A673 (cell line): Measurements from ENCODE around the gene CHTOP. TPM values are rescaled to one million over a fixed set of nuclear protein-coding genes. Genes with fewer than 3 reads are reported as not detected.

ENCODE experiments used
- BruUV-seq: library from RNA; stranded (reverse); fragments of 400-500 nt; replicated peaks from 2 replicates; lab custom pipeline; 2021; lab: Mats Ljungman, UMichigan
- CTCF ChIA-PET: fragments of 300-600 bp; sonication (Branson Sonifier 250); formaldehyde crosslinking; loops from one replicate; lab custom pipeline; 2022; ENCODE audit warnings: antibody characterized with exemption; lab: Charles Lee
- POLR2A ChIA-PET: fragments of 300-600 bp; sonication (Branson Sonifier 250); formaldehyde crosslinking; loops from one replicate; lab custom pipeline; 2022; ENCODE audit warnings: antibody characterized with exemption; ENCODE audit not compliant: low non-redundant PET; lab: Charles Lee
- DNase-seq: peaks from one replicate; pipeline ENCODE4 v3.0.0-alpha.2; 2015; ENCODE audit warnings: low spot score
- H3K27ac ChIP-seq: fragments of 200-600 bp; sonication (generic); 2 replicates; pipeline ENCODE4 v1.5.1; 2016; ENCODE audit warnings: mixed run types, low read depth, mild to moderate bottlenecking, mixed read lengths, antibody characterized with exemption, low read length; ENCODE audit not compliant: poor library complexity, severe bottlenecking
- H3K27me3 ChIP-seq: fragments of 200-600 bp; sonication (generic); replicated peaks from 2 replicates; pipeline ENCODE4 v1.6.1; 2017; ENCODE audit warnings: mixed run types, low read depth, mild to moderate bottlenecking, mixed read lengths, antibody characterized with exemption, low read length; ENCODE audit not compliant: insufficient read depth, poor library complexity
- H3K36me3 ChIP-seq: fragments of 200-600 bp; sonication (generic); 2 replicates; pipeline ENCODE4 v1.6.1; 2016; ENCODE audit warnings: mixed run types, mild to moderate bottlenecking, mixed read lengths, antibody characterized with exemption, low read length; ENCODE audit not compliant: insufficient read depth, poor library complexity, severe bottlenecking
- H3K4me1 ChIP-seq: fragments of 200-600 bp; sonication (generic); 2 replicates; pipeline ENCODE4 v1.6.1; 2017; ENCODE audit warnings: mixed run types, mild to moderate bottlenecking, mixed read lengths, antibody characterized with exemption, low read length; ENCODE audit not compliant: insufficient read depth, poor library complexity, severe bottlenecking
- H3K4me3 ChIP-seq: fragments of 200-600 bp; sonication (generic); 2 replicates; pipeline ENCODE4 v1.5.1; 2016; ENCODE audit warnings: low read depth, mixed run types, mild to moderate bottlenecking, mixed read lengths, low read length; ENCODE audit not compliant: poor library complexity, severe bottlenecking
- H3K9me3 ChIP-seq: fragments of 200-600 bp; sonication (generic); 2 replicates; pipeline ENCODE4 v1.6.1; 2016; ENCODE audit warnings: mixed run types, low read depth, mild to moderate bottlenecking, mixed read lengths, antibody characterized with exemption, low read length; ENCODE audit not compliant: poor library complexity, severe bottlenecking
- EZH2 ChIP-seq: fragments of 200-600 bp; sonication (generic); IDR thresholded peaks from 2 replicates; pipeline ENCODE4 v1.6.1; 2017; ENCODE audit warnings: borderline replicate concordance, low read depth, mild to moderate bottlenecking, mixed read lengths, antibody characterized with exemption, low read length; ENCODE audit not compliant: poor library complexity, severe bottlenecking
- intact Hi-C: fragments of 100-400 bp; cut with micrococcal nuclease; formaldehyde crosslinking; loops from one replicate; pipeline ENCODE4 v1.10.0; 2022; ENCODE audit not compliant: unreplicated experiment
- total RNA-seq: library from RNA; stranded (reverse); gene quantifications from 2 replicates; pipeline ENCODE4 v1.2.3, GENCODE V29; 2021
- TF ChIP-seq, protein P1 (sequence below): fragments of 300-800, 200-600 bp; sonication (generic); conservative IDR thresholded peaks from 2 replicates; pipeline ENCODE4 v1.5.1; 2017; ENCODE audit warnings: low read depth, mild to moderate bottlenecking, antibody characterized with exemption, low read length, moderate library complexity, mixed read lengths

The CHTOP gene
- total RNA-seq, 1 experiment from 2014 or later: 101 TPM

DNA sequence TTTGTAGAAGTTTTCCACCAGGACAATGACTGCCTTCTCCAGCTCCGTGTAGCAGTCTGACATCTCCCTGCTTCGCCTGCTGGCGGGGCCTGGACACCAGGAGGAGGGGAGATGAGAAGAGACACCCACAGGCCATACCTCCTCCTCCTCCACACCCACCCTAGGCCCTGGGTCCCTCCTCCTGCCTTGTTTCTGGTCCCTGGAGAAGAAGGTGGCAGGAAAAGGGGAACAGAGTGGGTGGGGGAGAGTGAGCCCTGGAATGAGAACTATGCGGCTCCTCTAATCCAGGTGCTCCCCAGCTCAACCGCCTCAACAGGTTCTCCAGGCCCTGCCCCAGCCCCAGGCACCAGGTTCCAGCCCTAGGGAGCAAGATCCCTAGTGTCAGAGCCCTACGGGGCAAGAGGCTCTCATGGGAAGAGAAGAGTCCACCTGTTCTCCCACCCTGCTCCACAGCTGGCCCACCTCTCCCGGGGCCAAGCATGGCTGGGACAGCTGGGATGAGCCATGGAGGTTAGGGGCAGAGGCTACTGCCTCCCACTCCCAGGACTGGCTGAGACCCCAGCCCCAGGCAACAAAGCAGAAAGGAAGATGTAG is 25.7 kb upstream of the CHTOP start:
- TF ChIP-seq, protein P1, sequence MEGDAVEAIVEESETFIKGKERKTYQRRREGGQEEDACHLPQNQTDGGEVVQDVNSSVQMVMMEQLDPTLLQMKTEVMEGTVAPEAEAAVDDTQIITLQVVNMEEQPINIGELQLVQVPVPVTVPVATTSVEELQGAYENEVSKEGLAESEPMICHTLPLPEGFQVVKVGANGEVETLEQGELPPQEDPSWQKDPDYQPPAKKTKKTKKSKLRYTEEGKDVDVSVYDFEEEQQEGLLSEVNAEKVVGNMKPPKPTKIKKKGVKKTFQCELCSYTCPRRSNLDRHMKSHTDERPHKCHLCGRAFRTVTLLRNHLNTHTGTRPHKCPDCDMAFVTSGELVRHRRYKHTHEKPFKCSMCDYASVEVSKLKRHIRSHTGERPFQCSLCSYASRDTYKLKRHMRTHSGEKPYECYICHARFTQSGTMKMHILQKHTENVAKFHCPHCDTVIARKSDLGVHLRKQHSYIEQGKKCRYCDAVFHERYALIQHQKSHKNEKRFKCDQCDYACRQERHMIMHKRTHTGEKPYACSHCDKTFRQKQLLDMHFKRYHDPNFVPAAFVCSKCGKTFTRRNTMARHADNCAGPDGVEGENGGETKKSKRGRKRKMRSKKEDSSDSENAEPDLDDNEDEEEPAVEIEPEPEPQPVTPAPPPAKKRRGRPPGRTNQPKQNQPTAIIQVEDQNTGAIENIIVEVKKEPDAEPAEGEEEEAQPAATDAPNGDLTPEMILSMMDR: no peak
- TF ChIP-seq EZH2: no peak
- no peaks in the 10 kb centered on the region for H3K27me3 ChIP-seq
- DNase-seq: no peak
- intact Hi-C loops: no loop called here
- no peak overlapping the region for H3K4me3 ChIP-seq
- no peaks in the 10 kb centered on the region for H3K4me1 ChIP-seq
- H3K27ac ChIP-seq: no peak overlapping the region
- H3K9me3 ChIP-seq: no peaks in the 10 kb centered on the region
- ChIA-PET CTCF (no interaction called here), POLR2A (no interaction called here)
- BruUV-seq: no TSS peak
- no peaks in the 10 kb centered on the region for H3K36me3 ChIP-seq

DNA sequence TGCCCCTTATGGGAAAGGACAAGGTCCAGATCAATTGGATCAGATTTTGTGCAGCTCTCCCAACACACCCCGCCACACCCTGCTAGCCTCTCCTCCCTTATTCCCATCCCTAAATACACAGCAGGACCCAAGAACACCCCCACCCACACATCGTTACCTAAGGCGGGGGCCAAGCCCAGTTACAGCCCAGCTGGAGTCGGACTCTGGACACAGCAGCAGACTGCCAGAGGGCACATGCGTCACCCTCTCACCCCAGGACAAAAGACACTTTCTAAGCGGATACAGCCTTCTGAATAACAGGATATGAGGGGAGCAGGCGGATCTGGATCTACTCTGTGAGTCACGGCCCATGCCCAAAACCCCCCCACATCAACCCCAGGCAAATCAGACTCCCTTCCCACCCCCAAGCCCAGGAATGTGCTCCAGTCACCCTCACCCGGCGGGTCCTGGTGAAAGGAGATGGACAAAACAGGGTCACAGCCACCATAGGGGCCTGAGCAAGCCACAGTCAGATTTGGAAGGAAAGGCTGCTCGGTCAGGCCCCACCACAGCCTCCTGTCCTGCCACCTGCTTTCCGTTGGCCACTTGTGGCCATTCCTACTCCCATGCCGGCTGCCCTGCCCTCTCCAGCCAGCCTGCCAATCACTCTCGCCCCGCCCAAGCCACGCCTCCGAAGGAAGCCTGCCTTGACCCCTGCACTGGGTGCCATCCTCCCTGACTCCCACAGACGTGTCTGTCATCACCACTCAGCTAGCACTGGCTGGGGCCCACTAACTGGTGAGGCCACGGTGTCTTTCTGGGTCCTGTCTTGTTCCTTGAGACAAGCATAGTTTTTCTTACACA is 24.9 kb upstream of the CHTOP start:
- Histone ChIP-seq H3K4me1 (no peaks in the 10 kb centered on the region), H3K9me3 (no peaks in the 10 kb centered on the region), H3K27ac (no peak overlapping the region), H3K27me3 (no peaks in the 10 kb centered on the region), H3K4me3 (no peak overlapping the region), H3K36me3 (no peaks in the 10 kb centered on the region)
- no peak for DNase-seq
- intact Hi-C loops: no loop called here
- ChIA-PET POLR2A (no interaction called here), CTCF (no interaction called here)
- BruUV-seq: no TSS peak
- TF ChIP-seq, protein P1: no peak
- no peak for TF ChIP-seq EZH2

DNA sequence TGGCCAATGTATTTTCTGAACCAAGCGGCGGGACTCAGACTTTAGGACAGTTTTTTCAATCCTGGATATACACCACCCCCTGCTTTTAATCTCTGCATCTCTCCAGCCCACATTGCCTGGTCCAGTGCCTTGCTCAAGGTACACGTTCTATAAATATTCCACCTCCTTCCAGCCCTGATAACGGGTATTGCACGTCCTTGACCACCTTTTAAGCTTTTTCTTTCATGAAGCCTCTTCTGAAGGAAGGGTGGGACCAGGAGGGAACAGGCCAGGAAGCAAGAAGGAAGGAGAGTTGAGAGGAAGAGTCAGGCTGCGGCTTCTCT is 24.3 kb upstream of the CHTOP start:
- Histone ChIP-seq H3K9me3 (no peaks in the 10 kb centered on the region), H3K27me3 (no peaks in the 10 kb centered on the region), H3K4me1 (no peaks in the 10 kb centered on the region), H3K27ac (no peak overlapping the region), H3K36me3 (no peaks in the 10 kb centered on the region), H3K4me3 (no peak overlapping the region)
- intact Hi-C loops: no loop called here
- BruUV-seq: no TSS peak
- ChIA-PET POLR2A (no interaction called here), CTCF (no interaction called here)
- no peak for DNase-seq
- TF ChIP-seq, protein P1: no peak
- TF ChIP-seq EZH2: no peak
